Trophoblast cell (in vitro differentiated cells and primary cell): ENCODE results near the gene RSBN1L.

Experiments used
- DNase-seq, 2 donors: peaks; one replicate each; pipeline ENCODE4 v3.0.0-alpha.2; 2016
- H2AFZ ChIP-seq: 2 replicates; pipeline ENCODE4 v1.6.1; 2013; ENCODE audit warnings: low read length, moderate library complexity, mild to moderate bottlenecking; ENCODE audit not compliant: insufficient read depth, poor library complexity
- H2AK5ac ChIP-seq: 2 replicates; pipeline ENCODE4 v1.6.1; 2013; ENCODE audit warnings: mild to moderate bottlenecking, low read length
- H2BK120ac ChIP-seq: 2 replicates; pipeline ENCODE4 v1.6.1; 2013; ENCODE audit warnings: low read length, mild to moderate bottlenecking, moderate library complexity; ENCODE audit not compliant: insufficient read depth, poor library complexity
- H2BK12ac ChIP-seq: 2 replicates; pipeline ENCODE4 v1.6.1; 2013; ENCODE audit warnings: mild to moderate bottlenecking, low read length, moderate library complexity
- H2BK5ac ChIP-seq: 2 replicates; pipeline ENCODE4 v1.6.1; 2013; ENCODE audit warnings: low read length, low read depth, moderate library complexity, mild to moderate bottlenecking; ENCODE audit not compliant: poor library complexity
- H3K14ac ChIP-seq: 2 replicates; pipeline ENCODE4 v1.6.1; 2013; ENCODE audit warnings: mild to moderate bottlenecking, low read length
- H3K18ac ChIP-seq: 2 replicates; pipeline ENCODE4 v1.6.1; 2013; ENCODE audit warnings: mild to moderate bottlenecking, low read length
- H3K23ac ChIP-seq: 2 replicates; pipeline ENCODE4 v1.6.1; 2013; ENCODE audit warnings: low read length
- H3K27ac ChIP-seq: 2 replicates; pipeline ENCODE4 v1.5.1; 2013; ENCODE audit warnings: low read depth, mild to moderate bottlenecking, inconsistent platforms, low read length, moderate library complexity
- H3K27me3 ChIP-seq: 2 replicates; pipeline ENCODE4 v1.6.1; 2013; ENCODE audit warnings: inconsistent platforms, mild to moderate bottlenecking, low read length, moderate library complexity; ENCODE audit not compliant: insufficient read depth
- H3K36me3 ChIP-seq, 2 experiments: 1 replicate in 1 of 2; 2 replicates in 1 of 2; pipeline ENCODE4 v1.6.1; 2013; ENCODE audit warnings: low read length in 2 of 2, mild to moderate bottlenecking in 2 of 2, moderate library complexity in 1 of 2; ENCODE audit not compliant: insufficient read depth in 2 of 2, control insufficient read depth in 1 of 2
- H3K4ac ChIP-seq: 2 replicates; pipeline ENCODE4 v1.6.1; 2013; ENCODE audit warnings: low read depth, mild to moderate bottlenecking, low read length, moderate library complexity
- H3K4me1 ChIP-seq, 2 experiments: 1 replicate in 1 of 2; 2 replicates in 1 of 2; pipeline ENCODE4 v1.6.1; 2013; ENCODE audit warnings: low read length in 2 of 2, mild to moderate bottlenecking in 2 of 2, moderate library complexity in 1 of 2; ENCODE audit not compliant: insufficient read depth in 2 of 2, control insufficient read depth in 1 of 2
- H3K4me2 ChIP-seq: 2 replicates; pipeline ENCODE4 v1.6.1; 2013; ENCODE audit warnings: inconsistent platforms, mild to moderate bottlenecking, low read length, moderate library complexity
- H3K4me3 ChIP-seq: 2 replicates; pipeline ENCODE4 v1.5.1; 2013; ENCODE audit warnings: mild to moderate bottlenecking, low read depth, low read length, inconsistent platforms
- H3K79me1 ChIP-seq: one replicate; pipeline ENCODE4 v1.6.1; 2013; ENCODE audit warnings: low read length
- H3K79me2 ChIP-seq: 2 replicates; pipeline ENCODE4 v1.6.1; 2013; ENCODE audit warnings: low read length, mild to moderate bottlenecking; ENCODE audit not compliant: control insufficient read depth, insufficient read depth, poor library complexity
- H3K9ac ChIP-seq: 2 replicates; pipeline ENCODE4 v1.6.1; 2013; ENCODE audit warnings: mild to moderate bottlenecking, low read length
- H3K9me3 ChIP-seq: 2 replicates; pipeline ENCODE4 v1.6.1; 2013; ENCODE audit warnings: low read depth, mild to moderate bottlenecking, control low read depth, inconsistent platforms, low read length; ENCODE audit not compliant: insufficient read depth
- H4K12ac ChIP-seq: 2 replicates; pipeline ENCODE4 v1.6.1; 2013; ENCODE audit warnings: low read depth, mild to moderate bottlenecking, low read length, moderate library complexity
- H4K8ac ChIP-seq: 2 replicates; pipeline ENCODE4 v1.6.1; 2013; ENCODE audit warnings: low read depth, mild to moderate bottlenecking, low read length, moderate library complexity
- H4K91ac ChIP-seq: one replicate; pipeline ENCODE4 v1.6.1; 2013; ENCODE audit warnings: low read depth, mild to moderate bottlenecking, low read length, moderate library complexity
- WGBS: extraction: QIAGEN DNeasy Blood & Tissue Kit; methylation state at CpG from one replicate; pipeline ENCODE4 v1.1.7; 2013; ENCODE audit warnings: missing lambda C conversion rate; ENCODE audit not compliant: insufficient read length, insufficient coverage; ENCODE audit errors: extremely low coverage; 5-methylcytosine and 5-hydroxymethylcytosine counted together

The RSBN1L gene

DNA sequence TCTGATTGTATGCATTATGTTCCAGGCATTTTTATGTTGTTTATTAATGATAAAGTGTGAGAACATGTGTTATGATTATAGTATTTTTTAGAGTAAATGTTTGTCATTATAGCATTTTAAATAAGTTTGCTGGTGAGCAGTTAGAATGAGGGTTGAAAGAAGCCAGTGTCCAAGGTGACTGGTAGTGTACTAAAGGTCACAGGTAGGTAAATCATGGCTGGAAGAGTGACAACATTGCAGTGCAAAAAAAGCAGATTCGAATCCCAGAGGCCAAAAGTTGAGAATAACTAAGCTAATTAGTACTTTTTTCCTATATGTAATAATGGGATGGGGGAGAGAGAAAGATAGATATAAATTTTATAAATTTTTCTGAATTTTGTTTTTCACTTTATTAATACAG lies 44.0 kb downstream of the RSBN1L start:
- no peak for DNase-seq
- WGBS, result no CpG with 5 or more reads among the region's 1 CpG

DNA sequence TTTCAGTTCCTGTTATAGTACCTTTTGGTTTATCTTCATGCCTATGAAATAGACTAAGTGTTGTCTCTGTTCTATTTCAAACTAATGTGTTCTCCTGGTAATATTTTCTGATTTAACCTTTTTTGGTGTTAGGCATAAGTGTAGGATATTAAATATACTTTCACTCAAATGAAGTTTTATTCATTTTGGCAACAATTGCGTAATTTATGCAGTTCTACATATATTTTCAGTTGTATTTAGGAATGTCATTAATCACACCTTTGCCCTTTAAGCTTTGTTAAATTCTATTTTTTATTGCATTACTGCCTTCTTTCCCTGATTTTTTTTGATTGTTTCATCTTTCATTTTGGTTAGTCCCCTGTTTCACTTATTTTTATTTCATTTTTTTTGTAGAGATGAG lies 47.3 kb downstream of the RSBN1L start:
- Histone ChIP-seq H3K27me3 (no peaks in the 10 kb centered on the region), H3K4me3 (no peak overlapping the region), H4K12ac (no peak overlapping the region), H3K14ac (no peak overlapping the region), H4K8ac (no peak overlapping the region), H3K27ac (no peak overlapping the region), H2AK5ac (no peak overlapping the region), H2BK5ac (no peak overlapping the region), H3K79me1 (peaks cover 2% of the 10 kb centered on the region), H3K9me3 (no peaks in the 10 kb centered on the region), H3K18ac (no peak overlapping the region), H3K4me2 (no peak overlapping the region), H3K4ac (no peak overlapping the region), H4K91ac (no peak overlapping the region), H3K79me2 (no peaks in the 10 kb centered on the region), H3K9ac (no peak overlapping the region), H3K23ac (no peak overlapping the region), H2AFZ (no peak overlapping the region), H2BK12ac (no peak overlapping the region), H2BK120ac (no peak overlapping the region), H3K4me1 (peaks cover 5 to 9% of the 10 kb centered on the region in 2 experiments), H3K36me3 (no peaks in the 10 kb centered on the region)
- WGBS, result no CpG with 5 or more reads among the region's 1 CpG
- no peak for DNase-seq

More for the DNA sequence above, 44.0 kb downstream of the RSBN1L start:
- Histone ChIP-seq H2BK5ac (no peak overlapping the region), H2AK5ac (no peak overlapping the region), H3K27ac (no peak overlapping the region), H4K91ac (no peak overlapping the region), H4K8ac (no peak overlapping the region), H3K23ac (no peak overlapping the region), H3K4me2 (no peak overlapping the region), H3K4ac (no peak overlapping the region), H2BK12ac (no peak overlapping the region), H3K9me3 (no peaks in the 10 kb centered on the region), H3K18ac (no peak overlapping the region), H2BK120ac (no peak overlapping the region), H3K27me3 (no peaks in the 10 kb centered on the region), H4K12ac (no peak overlapping the region), H3K36me3 (no peaks in the 10 kb centered on the region), H3K79me2 (no peaks in the 10 kb centered on the region), H3K14ac (no peak overlapping the region), H2AFZ (no peak overlapping the region), H3K9ac (no peak overlapping the region), H3K4me1 (peaks cover 6 to 9% of the 10 kb centered on the region in 2 experiments), H3K79me1 (peaks cover 2% of the 10 kb centered on the region), H3K4me3 (no peak overlapping the region)

DNA sequence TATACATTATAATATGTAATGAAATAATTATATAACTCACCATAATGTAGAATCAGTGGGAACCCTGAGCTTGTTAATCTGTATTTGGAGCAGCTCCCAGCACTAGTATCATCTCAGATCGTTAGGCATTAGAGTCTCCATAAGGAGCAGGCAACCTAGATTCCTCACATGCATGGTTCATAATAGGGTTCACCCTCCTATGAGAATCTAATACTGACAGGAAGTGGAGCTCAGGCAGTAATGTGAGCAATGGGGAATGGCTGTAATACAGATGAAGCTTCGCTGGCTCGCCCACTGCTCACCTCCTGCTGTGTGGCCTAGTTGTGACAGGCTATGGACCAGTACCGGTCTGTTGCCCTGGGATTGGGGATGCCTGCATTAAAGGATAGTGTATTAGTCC lies 49.5 kb downstream of the RSBN1L start:
- H3K4me2 ChIP-seq, result no peak overlapping the region
- no peak overlapping the region for H2BK12ac ChIP-seq
- no peaks in the 10 kb centered on the region for H3K36me3 ChIP-seq
- no peak overlapping the region for H4K8ac ChIP-seq
- DNase-seq, result no peak
- H4K91ac ChIP-seq, result no peak overlapping the region
- no peaks in the 10 kb centered on the region for H3K79me2 ChIP-seq
- H3K4ac ChIP-seq, result no peak overlapping the region
- H4K12ac ChIP-seq, result no peak overlapping the region
- no peak overlapping the region for H3K4me3 ChIP-seq
- H2AK5ac ChIP-seq, result no peak overlapping the region
- H3K4me1 ChIP-seq, result no peaks in the 10 kb centered on the region
- no peak overlapping the region for H2AFZ ChIP-seq
- no peaks in the 10 kb centered on the region for H3K9me3 ChIP-seq
- H3K14ac ChIP-seq, result no peak overlapping the region
- H3K27ac ChIP-seq, result no peak overlapping the region
- WGBS, result no CpG with 5 or more reads among the region's 4 CpGs
- no peaks in the 10 kb centered on the region for H3K79me1 ChIP-seq
- H3K9ac ChIP-seq, result no peak overlapping the region
- no peak overlapping the region for H3K23ac ChIP-seq
- H2BK120ac ChIP-seq, result no peak overlapping the region
- no peaks in the 10 kb centered on the region for H3K27me3 ChIP-seq
- H2BK5ac ChIP-seq, result no peak overlapping the region
- no peak overlapping the region for H3K18ac ChIP-seq

DNA sequence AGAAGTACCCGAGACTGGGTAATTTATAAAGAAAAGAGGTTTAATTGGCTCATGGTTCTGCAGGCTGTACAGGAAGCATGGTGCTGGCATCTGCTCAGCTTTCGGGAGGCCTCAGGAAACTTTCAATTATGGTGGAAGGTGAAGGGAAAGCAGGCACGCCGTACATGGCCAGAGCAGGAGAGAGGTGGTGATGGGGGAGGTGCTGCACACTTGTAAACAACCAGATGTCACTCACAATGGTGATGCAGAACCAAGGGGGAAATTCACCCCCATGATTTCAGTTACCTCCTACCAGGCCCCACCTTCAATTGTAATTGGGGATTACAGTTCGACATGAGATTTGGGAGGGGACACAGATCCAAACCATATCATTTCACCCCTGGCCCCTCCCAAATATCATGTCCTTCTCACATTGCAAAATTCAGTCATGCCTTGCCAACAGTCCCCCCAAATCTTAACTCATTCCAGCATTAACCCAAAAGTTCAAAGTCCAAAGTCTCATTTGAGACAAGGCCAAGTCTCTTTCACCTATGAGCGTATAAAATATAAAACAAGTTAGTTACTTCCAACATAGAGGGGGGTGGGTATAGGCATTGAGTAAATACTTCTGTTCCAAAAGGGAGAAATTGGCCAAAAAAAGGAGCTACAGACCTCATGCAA lies 50.0 kb downstream of the RSBN1L start:
- Histone ChIP-seq H3K4me2 (no peak overlapping the region), H3K18ac (no peak overlapping the region), H2BK12ac (no peak overlapping the region), H3K4me1 (no peaks in the 10 kb centered on the region), H2BK5ac (no peak overlapping the region), H3K9me3 (no peaks in the 10 kb centered on the region), H4K8ac (no peak overlapping the region), H3K4ac (no peak overlapping the region), H4K91ac (no peak overlapping the region), H3K36me3 (no peaks in the 10 kb centered on the region), H3K9ac (no peak overlapping the region), H3K79me1 (no peaks in the 10 kb centered on the region), H4K12ac (no peak overlapping the region), H2AFZ (no peak overlapping the region), H2BK120ac (no peak overlapping the region), H2AK5ac (no peak overlapping the region), H3K27me3 (no peaks in the 10 kb centered on the region), H3K27ac (no peak overlapping the region), H3K4me3 (no peak overlapping the region), H3K14ac (no peak overlapping the region), H3K79me2 (no peaks in the 10 kb centered on the region), H3K23ac (no peak overlapping the region)
- no peak for DNase-seq
- no CpG with 5 or more reads among the region's 6 CpGs for WGBS
